Measurements from ENCODE around the gene NT5C2. TPM values are rescaled to one million over a fixed set of nuclear protein-coding genes. Genes with fewer than 3 reads are reported as not detected.

Gene NT5C2
- total RNA-seq, 4 donors from 2014 or later: 39.6 to 86.5 (median 50.7) TPM

- no peaks in the 10 kb centered on the region for H3K9me3 ChIP-seq
- no peak for TF ChIP-seq CTCF (IDR thresholded peaks at IDR 0.05)
- no peak for TF ChIP-seq POLR2A (IDR thresholded peaks at IDR 0.05)
- no peaks in the 10 kb centered on the region for H3K36me3 ChIP-seq
- H3K4me1 ChIP-seq: no peaks in the 10 kb centered on the region
- H3K27ac ChIP-seq: peak overlapping the region in 1 of 4 donors; percentile 24
- H3K27me3 ChIP-seq: no peaks in the 10 kb centered on the region
- no peak for DNase-seq
- no peak overlapping the region for H3K4me3 ChIP-seq
Observed at GRCh38 chr10:103044942-103045489, 148.1 kb downstream of the NT5C2 start.

GRCh38 chr10:103042908-103043307, 150.2 kb downstream of the NT5C2 start:
- no peak for DNase-seq
- Histone ChIP-seq H3K4me3 (no peak overlapping the region), H3K4me1 (no peaks in the 10 kb centered on the region), H3K27me3 (no peaks in the 10 kb centered on the region), H3K9me3 (no peaks in the 10 kb centered on the region), H3K36me3 (no peaks in the 10 kb centered on the region), H3K27ac (no peak overlapping the region)
- TF ChIP-seq POLR2A (IDR thresholded peaks at IDR 0.05): no peak
- TF ChIP-seq CTCF (IDR thresholded peaks at IDR 0.05): no peak

- Histone ChIP-seq H3K27ac (no peak overlapping the region), H3K36me3 (no peaks in the 10 kb centered on the region), H3K9me3 (no peaks in the 10 kb centered on the region), H3K4me3 (no peak overlapping the region), H3K27me3 (no peaks in the 10 kb centered on the region), H3K4me1 (no peaks in the 10 kb centered on the region)
- TF ChIP-seq POLR2A (IDR thresholded peaks at IDR 0.05) (no peak), CTCF (IDR thresholded peaks at IDR 0.05) (no peak)
- DNase-seq: no peak
Observed at GRCh38 chr10:103042129-103042528, 150.9 kb downstream of the NT5C2 start.

- no peak for DNase-seq
- Histone ChIP-seq H3K27me3 (no peaks in the 10 kb centered on the region), H3K36me3 (no peaks in the 10 kb centered on the region), H3K9me3 (no peaks in the 10 kb centered on the region), H3K4me1 (no peaks in the 10 kb centered on the region), H3K4me3 (no peak overlapping the region), H3K27ac (no peak overlapping the region)
- TF ChIP-seq CTCF (IDR thresholded peaks at IDR 0.05): no peak
- TF ChIP-seq POLR2A (IDR thresholded peaks at IDR 0.05): no peak
Observed at GRCh38 chr10:103041391-103041790, 151.7 kb downstream of the NT5C2 start.

GRCh38 chr10:103040418-103040817, 152.7 kb downstream of the NT5C2 start:
- Histone ChIP-seq H3K4me1 (no peaks in the 10 kb centered on the region), H3K36me3 (no peaks in the 10 kb centered on the region), H3K4me3 (no peak overlapping the region), H3K9me3 (no peaks in the 10 kb centered on the region), H3K27me3 (no peaks in the 10 kb centered on the region), H3K27ac (no peak overlapping the region)
- TF ChIP-seq CTCF (IDR thresholded peaks at IDR 0.05): no peak
- no peak for TF ChIP-seq POLR2A (IDR thresholded peaks at IDR 0.05)
- DNase-seq: no peak

- DNase-seq: no peak
- Histone ChIP-seq H3K4me1 (no peaks in the 10 kb centered on the region), H3K36me3 (no peaks in the 10 kb centered on the region), H3K4me3 (no peak overlapping the region), H3K9me3 (no peaks in the 10 kb centered on the region), H3K27me3 (no peaks in the 10 kb centered on the region), H3K27ac (no peak overlapping the region)
- TF ChIP-seq CTCF (IDR thresholded peaks at IDR 0.05) (no peak), POLR2A (IDR thresholded peaks at IDR 0.05) (no peak)
Observed at GRCh38 chr10:103038570-103038969, 154.5 kb downstream of the NT5C2 start.
